ENCODE measurements around the gene DST. TPM values are rescaled to one million over a fixed set of nuclear protein-coding genes. Genes with fewer than 3 reads are reported as not detected.

DST gene
- total and polyA plus RNA-seq, 2 of the 4 experiments (the other 2 are of a cell fraction), result 97.7 to 452 TPM

GRCh38 chr6:56501993-56502392, 140.7 kb downstream of the DST start:
- Histone ChIP-seq H3K23ac (ENCODE audit: low read depth, low read length) (no peak overlapping the region), H3K56ac (ENCODE audit: extremely low read depth, insufficient read depth, low read length) (no peak overlapping the region), H3K79me1 (ENCODE audit: low read depth in 1 of 2, low read length in 2 of 2) (peaks cover 22 to 28% of the 10 kb centered on the region in 2 experiments), H4K91ac (ENCODE audit: insufficient read depth, low read depth, low read length) (no peak overlapping the region), H2BK120ac (ENCODE audit: low read depth, low read length) (no peak overlapping the region), H2BK5ac (ENCODE audit: low read depth, low read length, poor library complexity, severe bottlenecking) (no peak overlapping the region), H3K18ac (ENCODE audit: low read depth, low read length) (no peak overlapping the region), H3K4me2 (ENCODE audit: low read depth, low read length) (no peak overlapping the region), H2BK15ac (ENCODE audit: low read depth, low read length) (no peak overlapping the region), H2AFZ (replicated peaks; ENCODE audit: low read length, poor library complexity) (no peak overlapping the region), H3K4me3 (ENCODE audit: insufficient read depth, low read depth, low read length) (no peak overlapping the region), H3K27me3 (ENCODE audit: control insufficient read depth, insufficient read depth, low read length) (no peaks in the 10 kb centered on the region), H2AK5ac (ENCODE audit: low read depth, low read length) (no peak overlapping the region), H3K9me3 (ENCODE audit: control insufficient read depth, insufficient read depth, low read length) (no peaks in the 10 kb centered on the region; the same call in 1 of the 2 replicates), H4K8ac (ENCODE audit: low read depth in 2 of 2, low read length in 2 of 2) (no peak overlapping the region), H4K20me1 (ENCODE audit: insufficient read depth, low read length) (no peaks in the 10 kb centered on the region), H3K36me3 (ENCODE audit: control insufficient read depth, insufficient read depth, low read length) (peaks cover 33% of the 10 kb centered on the region), H3K4ac (ENCODE audit: low read depth, low read length) (no peak overlapping the region), H3K27ac (ENCODE audit: insufficient read depth, low read length) (no peak overlapping the region), H3K9me1 (ENCODE audit: insufficient read depth, low read length) (peaks cover 9% of the 10 kb centered on the region), H3K9ac (ENCODE audit: low read depth, low read length) (no peak overlapping the region), H3K14ac (replicated peaks; ENCODE audit: low read depth, low read length) (no peak overlapping the region), H2AK9ac (replicated peaks; ENCODE audit: low read depth, low read length, poor library complexity) (no peak overlapping the region), H2BK20ac (ENCODE audit: low read depth, low read length) (no peak overlapping the region), H4K5ac (ENCODE audit: low read depth, low read length) (no peak overlapping the region), H3K4me1 (ENCODE audit: control insufficient read depth, insufficient read depth, low read length) (peaks cover 2% of the 10 kb centered on the region)
- no peak for ATAC-seq (ENCODE audit: low read depth)
- dilution Hi-C loops (cut with HindIII; ENCODE audit: low sequenced_read_pairs, unreplicated experiment), result no loop called here
- in situ Hi-C loops (cut with MboI; ENCODE audit: low sequenced_read_pairs), result no loop called here
- BruUV-seq (replicated peaks), result no TSS peak
- intact Hi-C loops (cut with micrococcal nuclease), result loop anchor here (5.0 kb wide), 1 partner anchor 35 kb away; no protein-coding TSS in a partner anchor
- no peak for DNase-seq
- TF ChIP-seq RCOR1 (IDR thresholded peaks at IDR 0.05; ENCODE audit: insufficient replicate concordance, low read length) (no peak), CTCF (conservative IDR thresholded peaks at IDR 0.05; ENCODE audit: low read depth, low read length) (no peak), MXI1 (IDR thresholded peaks at IDR 0.05; ENCODE audit: borderline replicate concordance, low read depth, low read length) (no peak), ELK1 (IDR thresholded peaks at IDR 0.05; ENCODE audit: borderline replicate concordance, low read depth, low read length) (no peak), MAZ (IDR thresholded peaks at IDR 0.05; ENCODE audit: borderline replicate concordance, low read depth, low read length) (no peak), USF2 (IDR thresholded peaks at IDR 0.05; ENCODE audit: low read depth, low read length) (no peak), RFX5 (IDR thresholded peaks at IDR 0.05; ENCODE audit: low read depth, low read length) (no peak), CHD1 (IDR thresholded peaks at IDR 0.05; ENCODE audit: low read depth, low read length) (no peak), SMC3 (IDR thresholded peaks at IDR 0.05; ENCODE audit: low read depth, low read length) (no peak), RAD21 (IDR thresholded peaks at IDR 0.05; ENCODE audit: low read length) (no peak), CEBPB (IDR thresholded peaks at IDR 0.05; ENCODE audit: low read depth, low read length) (no peak), FOS (IDR thresholded peaks at IDR 0.05; ENCODE audit: low read depth, low read length) (no peak), MAFK (IDR thresholded peaks at IDR 0.05; ENCODE audit: low read depth, low read length) (no peak)
- ChIA-PET CTCF (no interaction called here), POLR2A (ENCODE audit: unreplicated experiment) (no interaction called here)
